HepG2 (cell line): ENCODE data around the gene FSD1. TPM values are rescaled to one million over a fixed set of nuclear protein-coding genes. Genes with fewer than 3 reads are reported as not detected.

Experiments used
- ATAC-seq: fragments of 200-7000 bp; cut with Tn5 transposase; 3 replicates; pipeline ENCODE4 v1.9.1; 2020; ENCODE audit warnings: mild to moderate bottlenecking, moderate library complexity
- BruUV-seq: library from RNA; stranded (reverse); fragments of 400-500 nt; replicated peaks from 2 replicates; lab custom pipeline; 2021; lab: Mats Ljungman, UMichigan
- CTCF ChIA-PET: fragments of 300-600 bp; formaldehyde crosslinking; extraction: SDS; loops from one replicate; lab custom pipeline; 2021; ENCODE audit warnings: low total read pairs, inconsistent platforms, low intra/inter-chr PET ratio; lab: Yijun Ruan, JAX
- POLR2A ChIA-PET: fragments of 350-600 bp; sonication (Branson Sonifier 250); formaldehyde crosslinking; loops from one replicate; lab custom pipeline; 2020; ENCODE audit warnings: antibody characterized with exemption, inconsistent platforms; lab: Yijun Ruan, JAX
- DNase-seq: peaks from one replicate; pipeline ENCODE4 v3.0.0-alpha.2; 2015; ENCODE audit warnings: low spot score
- FAIRE-seq: peaks from 3 replicates; lab custom pipeline; 2011; peaks lifted over from hg19 to GRCh38; lab: Jason Lieb, UNC
- H2AFZ ChIP-seq: one replicate; pipeline ENCODE4 v1.6.1; 2011; ENCODE audit warnings: low read length, inconsistent platforms
- H3K27ac ChIP-seq: fragments of 300-600 bp; 3 replicates; pipeline ENCODE4 v1.8.0; 2011; ENCODE audit warnings: mixed run types, mild to moderate bottlenecking, mixed read lengths, low read length, inconsistent platforms; ENCODE audit not compliant: insufficient read depth; ENCODE audit errors: extremely low read length
- H3K27me3 ChIP-seq, 2 experiments: fragments of 200-600 bp in 1 of 2; 2 replicates in 1 of 2; 3 replicates in 1 of 2; pipeline versions ENCODE4 v1.6.0 to v1.8.0; 2011; ENCODE audit warnings: low read length in 2 of 2, mild to moderate bottlenecking in 2 of 2, moderate library complexity in 2 of 2, inconsistent platforms in 1 of 2; ENCODE audit not compliant: insufficient read depth in 2 of 2, control insufficient read depth in 1 of 2
- H3K36me3 ChIP-seq, 2 experiments: fragments of 200-600 bp in 1 of 2; replicated peaks in 1 of 2; 2 replicates in 1 of 2; 3 replicates in 1 of 2; pipeline versions ENCODE4 v1.5.1 to v1.8.0; 2011; ENCODE audit warnings: low read length in 2 of 2, inconsistent platforms in 1 of 2; ENCODE audit not compliant: insufficient read depth in 2 of 2, control insufficient read depth in 1 of 2
- H3K4me1 ChIP-seq: 2 replicates; pipeline ENCODE4 v1.5.1; 2012; ENCODE audit warnings: low read length, inconsistent platforms; ENCODE audit not compliant: insufficient read depth
- H3K4me2 ChIP-seq: 2 replicates; pipeline ENCODE4 v1.6.0; 2011; ENCODE audit warnings: low read depth, low read length, inconsistent platforms
- H3K4me3 ChIP-seq, 3 experiments: fragments of 200-600 bp in 1 of 3; sonication (generic), shearing (Covaris generic) in 1 of 3; replicated peaks in 1 of 3; 2 replicates each; pipeline ENCODE4 v1.5.1; 2011 to 2016; ENCODE audit warnings: low read length in 3 of 3, inconsistent platforms in 2 of 3, low read depth in 2 of 3, mild to moderate bottlenecking in 2 of 3, control low read depth in 1 of 3, mixed read lengths in 1 of 3; ENCODE audit not compliant: insufficient read depth in 1 of 3
- H3K79me2 ChIP-seq: one replicate; pipeline ENCODE4 v1.6.1; 2011; ENCODE audit warnings: low read length, inconsistent platforms; ENCODE audit not compliant: insufficient read depth
- H3K9ac ChIP-seq: 2 replicates; pipeline ENCODE4 v1.6.0; 2011; ENCODE audit warnings: mild to moderate bottlenecking, low read depth, low read length, inconsistent platforms; ENCODE audit not compliant: insufficient read depth
- H3K9me3 ChIP-seq: 2 replicates; pipeline ENCODE4 v1.5.1; 2012; ENCODE audit warnings: mild to moderate bottlenecking, low read length
- H4K20me1 ChIP-seq: 2 replicates; pipeline ENCODE4 v1.6.0; 2011; ENCODE audit warnings: inconsistent platforms, mild to moderate bottlenecking, low read length, moderate library complexity; ENCODE audit not compliant: insufficient read depth
- AKAP8 ChIP-seq: sonication (generic); formaldehyde crosslinking; IDR thresholded peaks from 2 replicates; pipeline ENCODE4 v1.5.1; 2020; ENCODE audit warnings: mild to moderate bottlenecking, missing genetic modification reagents
- CC2D1A ChIP-seq: sonication (generic); formaldehyde crosslinking; IDR thresholded peaks from 2 replicates; pipeline ENCODE4 v1.8.1; 2023; ENCODE audit warnings: mild to moderate bottlenecking, missing genetic modification reagents
- CTCF ChIP-seq: sonication (generic); formaldehyde crosslinking; IDR thresholded peaks from 2 replicates; pipeline ENCODE4 v1.5.0; 2020; ENCODE audit warnings: mild to moderate bottlenecking, missing genetic modification reagents, moderate library complexity
- DNMT1 ChIP-seq: sonication (generic); formaldehyde crosslinking; IDR thresholded peaks from 2 replicates; pipeline ENCODE4 v1.5.1; 2020; ENCODE audit warnings: mild to moderate bottlenecking, missing genetic modification reagents
- ESRRA ChIP-seq: sonication (generic); formaldehyde crosslinking; IDR thresholded peaks from 2 replicates; pipeline ENCODE4 v1.5.1; 2020; ENCODE audit warnings: mild to moderate bottlenecking, low read depth, missing genetic modification reagents
- NFKB2 ChIP-seq: sonication (generic); formaldehyde crosslinking; IDR thresholded peaks from 2 replicates; pipeline ENCODE4 v1.4.0; 2020; ENCODE audit warnings: missing genetic modification reagents, borderline replicate concordance
- PCBP1 ChIP-seq: fragments of 200-400 bp; formaldehyde crosslinking; IDR thresholded peaks from 2 replicates; pipeline ENCODE4 v1.6.1; 2017; ENCODE audit warnings: mild to moderate bottlenecking, low read depth, low read length, borderline replicate concordance
- PHF8 ChIP-seq: sonication (generic); formaldehyde crosslinking; IDR thresholded peaks from 2 replicates; pipeline ENCODE4 v1.5.0; 2020; ENCODE audit warnings: missing genetic modification reagents
- POLR2G ChIP-seq: fragments of 200-400 bp; formaldehyde crosslinking; IDR thresholded peaks from 2 replicates; pipeline ENCODE4 v1.6.1; 2018; ENCODE audit warnings: mild to moderate bottlenecking, low read depth, low read length, moderate library complexity
- RBFOX2 ChIP-seq: fragments of 200-400 bp; formaldehyde crosslinking; IDR thresholded peaks from 2 replicates; pipeline ENCODE4 v1.6.1; 2017; ENCODE audit warnings: low read depth, mild to moderate bottlenecking, low read length
- RBM22 ChIP-seq: fragments of 200-400 bp; formaldehyde crosslinking; optimal IDR thresholded peaks from 2 replicates; pipeline ENCODE3; 2017; ENCODE audit warnings: mild to moderate bottlenecking, low read length, moderate library complexity
- SOX5 ChIP-seq: IDR thresholded peaks from 2 replicates; pipeline ENCODE4 v1.6.1; 2016; ENCODE audit warnings: borderline replicate concordance
- TEF ChIP-seq: sonication (generic); formaldehyde crosslinking; IDR thresholded peaks from 2 replicates; pipeline ENCODE4 v1.5.0; 2020; ENCODE audit warnings: missing genetic modification reagents
- ZFP37 ChIP-seq: sonication (generic); formaldehyde crosslinking; IDR thresholded peaks from 2 replicates; pipeline ENCODE4 v1.4.0; 2020; ENCODE audit warnings: missing genetic modification reagents, borderline replicate concordance
- ZNF512 ChIP-seq: sonication (generic); formaldehyde crosslinking; IDR thresholded peaks from 2 replicates; pipeline ENCODE4 v1.4.0; 2020; ENCODE audit warnings: mild to moderate bottlenecking, missing genetic modification reagents
- ZNF549 ChIP-seq: sonication (generic); formaldehyde crosslinking; IDR thresholded peaks from 2 replicates; pipeline ENCODE4 v1.5.0; 2020; ENCODE audit warnings: missing genetic modification reagents
- ZNF563 ChIP-seq: sonication (generic); formaldehyde crosslinking; IDR thresholded peaks from 2 replicates; pipeline ENCODE4 v1.8.0; 2022; ENCODE audit warnings: mild to moderate bottlenecking, moderate library complexity, missing genetic modification reagents
- ZNF605 ChIP-seq: sonication (generic); formaldehyde crosslinking; IDR thresholded peaks from 2 replicates; pipeline ENCODE4 v1.8.0; 2022; ENCODE audit warnings: mild to moderate bottlenecking, missing genetic modification reagents
- ZNF75D ChIP-seq: sonication (generic); formaldehyde crosslinking; IDR thresholded peaks from 2 replicates; pipeline ENCODE4 v1.8.1; 2023; ENCODE audit warnings: missing genetic modification reagents, mild to moderate bottlenecking, borderline replicate concordance
- ZNF773 ChIP-seq: sonication (generic); formaldehyde crosslinking; IDR thresholded peaks from 2 replicates; pipeline ENCODE4 v1.4.0; 2020; ENCODE audit warnings: missing genetic modification reagents, borderline replicate concordance
- WGBS: methylation state at CpG from one replicate; pipeline ENCODE4 v1.1.6; 2017; ENCODE audit warnings: low lambda C conversion rate; 5-methylcytosine and 5-hydroxymethylcytosine counted together
- in situ Hi-C: cut with HindIII; loops from 2 replicates; pipeline ENCODE4 v1.10.0; 2017; ENCODE audit warnings: low pct_unique_long_range_greater_than_20kb; ENCODE audit not compliant: extremely low pct_ligation_motif_present
- intact Hi-C: fragments of 100-400 bp; cut with micrococcal nuclease; formaldehyde crosslinking; loops from one replicate; pipeline ENCODE4 v1.10.0; 2022; ENCODE audit not compliant: unreplicated experiment
- polyA plus RNA-seq, 8 experiments: library from polyadenylated mRNA; depleted of rRNA in 3 of 8; stranded (reverse) in 7 of 8; unstranded in 1 of 8; fragments of >200 nt; fragmentation: Illumina TruSeq in 4 of 8; extraction: Trizol in 4 of 8; gene quantifications; 2 replicates each; pipeline versions ENCODE4 v1.2.1 to v1.2.3, GENCODE V29; 2011 to 2016; ENCODE audit warnings: low read depth in 4 of 8, missing spikeins in 1 of 8, mixed read lengths in 1 of 8; ENCODE audit not compliant: insufficient read depth in 1 of 8
- total RNA-seq, 5 experiments: library from RNA; depleted of rRNA; stranded (reverse); fragments of >200 nt; fragmentation: Illumina TruSeq; extraction: Trizol; gene quantifications; 2 replicates each; pipeline ENCODE4 v1.2.3, GENCODE V29; 2016; ENCODE audit warnings: low read depth in 1 of 5

The FSD1 gene
- total and polyA plus RNA-seq, 2 of the 13 experiments (the other 11 are each of a cell fraction or from before 2014, with no cell fraction given), result 0.29 to 0.66 TPM

- TF ChIP-seq ZNF563 (CRISPR knock-in tag), result peak; percentile 25; the same call in 1 of the 2 replicates
- no peak for TF ChIP-seq ESRRA (CRISPR knock-in tag)
- 0 out of 2 replicates have a peak, but pooled peaks have one; percentile 28 for TF ChIP-seq POLR2G
- no peak for TF ChIP-seq PHF8 (CRISPR knock-in tag)
- TF ChIP-seq ZNF773 (CRISPR knock-in tag), result no peak
- no peak for TF ChIP-seq ZNF549 (CRISPR knock-in tag)
- no peak for TF ChIP-seq ZNF605 (CRISPR knock-in tag)
- TF ChIP-seq TEF (CRISPR knock-in tag), result no peak
- TF ChIP-seq ZNF512 (CRISPR knock-in tag), result no peak
- 0 out of 2 replicates have a peak, but pooled peaks have one; percentile 44 for TF ChIP-seq NFKB2
Observed at GRCh38 chr19:4360081-4360569, 55.7 kb downstream of the FSD1 start (continued).

- Histone ChIP-seq H3K27ac (no peak overlapping the region), H3K27me3 (no peaks in the 10 kb centered on the region), H3K36me3 (peaks cover 22 to 53% of the 10 kb centered on the region in 2 experiments; a peak in 4 of 5 replicates), H3K79me2 (no peaks in the 10 kb centered on the region), H3K4me2 (no peak overlapping the region), H2AFZ (no peak overlapping the region), H3K9ac (no peak overlapping the region), H3K4me3 (no peak overlapping the region), H4K20me1 (no peaks in the 10 kb centered on the region), H3K9me3 (no peaks in the 10 kb centered on the region), H3K4me1 (no peaks in the 10 kb centered on the region)
- DNase-seq (no peak), ATAC-seq (peak; percentile 13), FAIRE-seq (no peak)
- WGBS, result 86% methylated on average over 10 of the region's 12 CpGs
- ChIA-PET CTCF (no interaction called here), POLR2A (interaction anchor here (2.7 kb wide), 1 partner anchor 18 kb away, joined by 10 read pairs; the partner anchor contains the start of gene MPND)
- in situ Hi-C loops, result no loop called here
- TSS peak; percentile 37 for BruUV-seq
- intact Hi-C loops, result no loop called here
- TF ChIP-seq AKAP8 (CRISPR knock-in tag) (peak; percentile 67), ZFP37 (CRISPR knock-in tag) (no peak), PCBP1 (0 out of 2 replicates have a peak, but pooled peaks have one; percentile 37), DNMT1 (no peak), RBFOX2 (peak; percentile 58; the same call in 1 of the 2 replicates), RBM22 (peak; percentile 88), CC2D1A (CRISPR knock-in tag) (no peak), ZNF75D (CRISPR knock-in tag) (no peak), CTCF (CRISPR knock-in tag) (0 out of 2 replicates have a peak, but pooled peaks have one; percentile 6), SOX5 (no peak)
Observed at GRCh38 chr19:4360641-4361151, 56.3 kb downstream of the FSD1 start.
